Smooth muscle cell (in vitro differentiated cells): Measurements from ENCODE around the gene KEAP1. TPM values are rescaled to one million over a fixed set of nuclear protein-coding genes. Genes with fewer than 3 reads are reported as not detected.

Experiments
- DNase-seq: peaks from one replicate; lab custom pipeline; 2025; ENCODE audit not compliant: unreplicated experiment; lab: John Stamatoyannopoulos, UW
- H2AFZ ChIP-seq: fragments of 200-600 bp; sonication (generic); 2 replicates; pipeline ENCODE4 v1.6.0; 2016; ENCODE audit warnings: antibody characterized with exemption, low read depth, mild to moderate bottlenecking
- H3F3A ChIP-seq: fragments of 200-600 bp; sonication (generic); 2 replicates; pipeline ENCODE4 v1.6.0; 2017; ENCODE audit warnings: antibody characterized with exemption, low read depth
- H3K27ac ChIP-seq: fragments of 200-600 bp; sonication (generic); 2 replicates; pipeline ENCODE4 v1.5.1; 2016; ENCODE audit warnings: low read depth, mild to moderate bottlenecking
- H3K27me3 ChIP-seq: fragments of 200-600 bp; sonication (generic); 2 replicates; pipeline ENCODE4 v1.6.1; 2016; ENCODE audit warnings: low read depth, mild to moderate bottlenecking
- H3K36me3 ChIP-seq: fragments of 200-600 bp; sonication (generic); 2 replicates; pipeline ENCODE4 v1.5.1; 2016; ENCODE audit warnings: low read depth
- H3K4me1 ChIP-seq: fragments of 200-600 bp; sonication (generic); 2 replicates; pipeline ENCODE4 v1.5.1; 2016; ENCODE audit warnings: low read depth
- H3K4me2 ChIP-seq: fragments of 200-600 bp; sonication (generic); 2 replicates; pipeline ENCODE4 v1.6.0; 2016; ENCODE audit warnings: mild to moderate bottlenecking
- H3K4me3 ChIP-seq: fragments of 200-600 bp; sonication (generic); 2 replicates; pipeline ENCODE4 v1.5.1; 2016; ENCODE audit warnings: mild to moderate bottlenecking
- H3K79me2 ChIP-seq: fragments of 200-600 bp; sonication (generic); 2 replicates; pipeline ENCODE4 v1.6.0; 2016; ENCODE audit warnings: low read depth, mild to moderate bottlenecking
- H3K9ac ChIP-seq: fragments of 200-600 bp; sonication (generic); 2 replicates; pipeline ENCODE4 v1.6.0; 2016; ENCODE audit warnings: low read depth
- H3K9me3 ChIP-seq: fragments of 200-600 bp; sonication (generic); replicated peaks from 2 replicates; pipeline ENCODE4 v1.5.1; 2016; ENCODE audit warnings: low read depth
- H4K20me1 ChIP-seq: fragments of 200-600 bp; sonication (generic); 2 replicates; pipeline ENCODE4 v1.6.0; 2016; ENCODE audit warnings: low read depth
- WGBS: methylation state at CpG from one replicate; pipeline ENCODE4 v1.1.7; 2016; ENCODE audit warnings: low lambda C conversion rate; 5-methylcytosine and 5-hydroxymethylcytosine counted together
- polyA plus RNA-seq: library from polyadenylated mRNA; unstranded; fragments of >200 nt; fragmentation: Nextera tagmentation; extraction: Ambion mirVana; gene quantifications from 2 replicates; pipeline ENCODE4 v1.2.1, GENCODE V29; 2016
- total RNA-seq: library from RNA; depleted of rRNA; stranded (reverse); fragments of >200 nt; gene quantifications from 2 replicates; pipeline ENCODE4 v1.2.3, GENCODE V29; 2014
- TF ChIP-seq, protein P1 (sequence below): fragments of 200-600 bp; sonication (generic); IDR thresholded peaks from 2 replicates; pipeline ENCODE4 v1.5.1; 2017; ENCODE audit warnings: borderline replicate concordance, mild to moderate bottlenecking, antibody characterized with exemption; ENCODE audit not compliant: insufficient read depth, poor library complexity, severe bottlenecking

Gene KEAP1
- total and polyA plus RNA-seq, 2 experiments from 2014 or later = 24.9 to 60.4 TPM

DNA sequence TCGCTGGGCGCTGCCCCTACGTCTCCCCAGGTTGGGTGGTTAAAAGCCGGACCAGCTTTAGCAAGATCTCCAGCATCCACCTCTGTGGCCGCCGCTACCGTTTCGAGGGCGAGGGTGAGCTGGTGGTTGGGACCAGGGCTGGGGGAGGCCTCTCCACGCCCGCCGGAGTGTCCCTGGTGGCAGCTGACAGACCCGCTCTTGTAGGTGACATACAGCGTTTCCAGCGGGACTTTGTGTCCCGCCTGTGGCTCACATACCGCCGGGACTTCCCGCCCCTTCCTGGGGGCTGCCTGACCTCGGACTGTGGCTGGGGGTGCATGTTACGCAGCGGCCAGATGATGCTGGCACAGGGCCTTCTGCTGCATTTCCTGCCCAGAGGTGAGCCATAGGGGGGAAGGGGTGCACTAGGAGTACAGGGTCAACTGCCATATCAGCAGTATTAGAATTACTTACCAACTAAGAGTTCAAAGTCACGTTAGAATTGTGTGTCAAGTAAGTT lies 41.6 kb upstream of the KEAP1 start:
- peaks cover 9% of the 10 kb centered on the region for H4K20me1 ChIP-seq
- H3K9me3 ChIP-seq = no peaks in the 10 kb centered on the region
- H2AFZ ChIP-seq = no peak overlapping the region
- no peaks in the 10 kb centered on the region for H3F3A ChIP-seq
- no peaks in the 10 kb centered on the region for H3K36me3 ChIP-seq
- no peak overlapping the region for H3K27ac ChIP-seq
- no peak for DNase-seq
- TF ChIP-seq, protein P1, sequence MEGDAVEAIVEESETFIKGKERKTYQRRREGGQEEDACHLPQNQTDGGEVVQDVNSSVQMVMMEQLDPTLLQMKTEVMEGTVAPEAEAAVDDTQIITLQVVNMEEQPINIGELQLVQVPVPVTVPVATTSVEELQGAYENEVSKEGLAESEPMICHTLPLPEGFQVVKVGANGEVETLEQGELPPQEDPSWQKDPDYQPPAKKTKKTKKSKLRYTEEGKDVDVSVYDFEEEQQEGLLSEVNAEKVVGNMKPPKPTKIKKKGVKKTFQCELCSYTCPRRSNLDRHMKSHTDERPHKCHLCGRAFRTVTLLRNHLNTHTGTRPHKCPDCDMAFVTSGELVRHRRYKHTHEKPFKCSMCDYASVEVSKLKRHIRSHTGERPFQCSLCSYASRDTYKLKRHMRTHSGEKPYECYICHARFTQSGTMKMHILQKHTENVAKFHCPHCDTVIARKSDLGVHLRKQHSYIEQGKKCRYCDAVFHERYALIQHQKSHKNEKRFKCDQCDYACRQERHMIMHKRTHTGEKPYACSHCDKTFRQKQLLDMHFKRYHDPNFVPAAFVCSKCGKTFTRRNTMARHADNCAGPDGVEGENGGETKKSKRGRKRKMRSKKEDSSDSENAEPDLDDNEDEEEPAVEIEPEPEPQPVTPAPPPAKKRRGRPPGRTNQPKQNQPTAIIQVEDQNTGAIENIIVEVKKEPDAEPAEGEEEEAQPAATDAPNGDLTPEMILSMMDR = no peak
- WGBS = 88% methylated on average over 23 of the region's 23 CpGs
- H3K9ac ChIP-seq = no peak overlapping the region
- H3K4me1 ChIP-seq = peaks cover 6% of the 10 kb centered on the region
- H3K27me3 ChIP-seq = no peaks in the 10 kb centered on the region
- H3K4me3 ChIP-seq = peak overlapping the region; percentile 96
- H3K4me2 ChIP-seq = peak overlapping the region; percentile 83
- peaks cover 35% of the 10 kb centered on the region for H3K79me2 ChIP-seq

- H3K27me3 ChIP-seq = no peaks in the 10 kb centered on the region
- peak overlapping the region; percentile 87 for H2AFZ ChIP-seq
- H3F3A ChIP-seq = no peaks in the 10 kb centered on the region
- H3K9me3 ChIP-seq = no peaks in the 10 kb centered on the region
- WGBS = 34% methylated on average over 17 of the region's 22 CpGs
- no peaks in the 10 kb centered on the region for H3K36me3 ChIP-seq
- peak overlapping the region; percentile 96 for H3K4me3 ChIP-seq
- H3K79me2 ChIP-seq = peaks cover 35% of the 10 kb centered on the region
- H3K27ac ChIP-seq = no peak overlapping the region
- DNase-seq = no peak
- peaks cover 9% of the 10 kb centered on the region for H4K20me1 ChIP-seq
- H3K4me1 ChIP-seq = peaks cover 6% of the 10 kb centered on the region
- TF ChIP-seq, protein P1 = no peak
- peak overlapping the region; percentile 87 for H3K9ac ChIP-seq
- peak overlapping the region; percentile 83 for H3K4me2 ChIP-seq
Observed at GRCh38 chr19:10544242-10544752, 41.1 kb upstream of the KEAP1 start.

DNA sequence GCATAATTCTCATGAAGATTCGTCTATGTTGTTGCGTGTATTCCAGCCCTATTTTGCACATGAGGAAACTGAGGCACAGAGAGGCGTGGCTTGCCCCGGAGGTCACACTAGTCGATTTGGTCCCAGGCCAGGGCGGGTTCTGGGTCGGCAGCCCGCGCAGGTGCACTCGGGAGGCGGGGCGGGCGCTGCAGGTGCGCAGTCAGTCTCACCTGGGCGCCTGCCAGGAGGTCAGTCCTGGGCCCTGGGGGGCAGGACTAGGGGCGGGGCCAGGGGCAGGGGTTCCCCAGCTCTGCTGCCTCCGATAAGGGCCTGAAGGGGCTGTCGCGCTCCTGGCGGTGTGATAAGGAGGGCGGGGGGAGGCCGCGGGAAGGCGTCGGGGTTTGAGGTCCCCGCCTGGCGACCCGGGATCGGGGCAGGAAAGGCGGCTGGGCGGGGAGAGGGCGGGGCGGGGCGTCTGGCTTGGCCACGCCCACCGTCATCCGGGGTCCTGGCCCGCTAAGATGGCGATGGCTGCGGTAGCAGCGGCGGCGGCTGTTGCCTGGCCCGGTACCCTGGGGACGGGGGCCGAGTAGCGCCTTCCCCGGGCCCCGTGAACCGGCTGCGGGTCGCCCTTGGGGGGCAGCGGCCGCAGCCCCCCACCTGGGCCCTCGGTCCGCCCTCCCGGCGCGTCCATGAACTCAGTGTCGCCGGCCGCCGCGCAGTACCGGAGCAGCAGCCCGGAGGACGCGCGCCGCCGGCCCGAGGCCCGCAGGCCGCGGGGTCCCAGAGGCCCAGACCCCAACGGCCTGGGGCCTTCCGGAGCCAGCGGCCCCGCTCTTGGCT lies 40.5 kb upstream of the KEAP1 start, which contains the start of gene ATG4D:
Gene ATG4D, plus strand, starts transcription at position 485 of the 822 bp plus-strand sequence. Its CDS starts 187 bp downstream, at position 672.
- 2% methylated on average over 58 of the region's 79 CpGs for WGBS
- no peaks in the 10 kb centered on the region for H3F3A ChIP-seq
- peaks cover 6% of the 10 kb centered on the region for H4K20me1 ChIP-seq
- peak within 1 kb of the TSS; percentile 96 for H3K4me3 ChIP-seq
- no peaks in the 10 kb centered on the region for H3K9me3 ChIP-seq
- no peaks in the 10 kb centered on the region for H3K36me3 ChIP-seq
- TF ChIP-seq, protein P1 = no peak
- DNase-seq = peak; percentile 48
- peak within 1 kb of the TSS; percentile 87 for H3K9ac ChIP-seq
- peak within 1 kb of the TSS; percentile 83 for H3K4me2 ChIP-seq
- peaks cover 6% of the 10 kb centered on the region for H3K4me1 ChIP-seq
- no peaks in the 10 kb centered on the region for H3K27me3 ChIP-seq
- H3K27ac ChIP-seq = no peak within 1 kb of the TSS
- peaks cover 35% of the 10 kb centered on the region for H3K79me2 ChIP-seq
- peak within 1 kb of the TSS; percentile 87 for H2AFZ ChIP-seq
